Thyroid gland (tissue), 4 donors: Measurements from ENCODE around the gene TPK1. TPM values are rescaled to one million over a fixed set of nuclear protein-coding genes. Genes with fewer than 3 reads are reported as not detected.

ENCODE experiments used
- DNase-seq, 2 donors: peaks; one replicate each; pipeline ENCODE4 v3.0.0-alpha.2; 2019
- H3K27ac ChIP-seq, 3 donors: fragments of 200-600 bp; sonication (generic); 1 replicate in 2 of 3; 2 replicates in 1 of 3; pipeline ENCODE4 v1.5.1; 2016 to 2019; ENCODE audit warnings: mild to moderate bottlenecking in 1 of 3, moderate library complexity in 1 of 3
- H3K27me3 ChIP-seq: fragments of 200-600 bp; sonication (generic); one replicate; pipeline ENCODE4 v1.5.1; 2019
- H3K36me3 ChIP-seq, 2 donors: fragments of 200-600 bp; sonication (generic); one replicate each; pipeline ENCODE4 v1.5.1; 2016 to 2019
- H3K4me1 ChIP-seq, 2 donors: fragments of 200-600 bp; sonication (generic); one replicate each; pipeline ENCODE4 v1.5.1; 2017 to 2019
- H3K4me3 ChIP-seq, 3 donors: fragments of 200-600 bp; sonication (generic); replicated peaks in 1 of 3; 1 replicate in 2 of 3; 2 replicates in 1 of 3; pipeline ENCODE4 v1.5.1; 2016; ENCODE audit warnings: mild to moderate bottlenecking in 1 of 3
- H3K9me3 ChIP-seq: fragments of 200-600 bp; sonication (generic); one replicate; pipeline ENCODE4 v1.5.1; 2017
- POLR2A ChIP-seq, 2 donors: fragments of 450-650 bp; IDR thresholded peaks; one replicate each; pipeline ENCODE4 v1.6.1; 2017; ENCODE audit warnings: antibody characterized with exemption in 2 of 2, mild to moderate bottlenecking in 2 of 2, moderate library complexity in 1 of 2
- WGBS, 2 donors: methylation state at CpG; one replicate each; pipeline ENCODE4 v1.1.5; 2017; 5-methylcytosine and 5-hydroxymethylcytosine counted together
- intact Hi-C: fragments of 100-400 bp; cut with DNase I; formaldehyde crosslinking; loops from one replicate; pipeline ENCODE4 v1.15.1; 2023
- total RNA-seq, 4 donors: library from RNA; depleted of rRNA; stranded (reverse); fragments of >200 nt; gene quantifications; one replicate each; pipeline ENCODE4 v1.2.3, GENCODE V29; 2016
- TF ChIP-seq, protein P1 (sequence below), 6 experiments: fragments of 200-600 bp in 3 of 6; fragments of 450-650 bp in 3 of 6; sonication (generic) in 3 of 6; IDR thresholded peaks; one replicate each; pipeline ENCODE4 v1.5.1; 2016 to 2019; ENCODE audit warnings: antibody characterized with exemption in 6 of 6, mild to moderate bottlenecking in 2 of 6, inconsistent platforms in 1 of 6, moderate library complexity in 1 of 6

TPK1 gene
- total RNA-seq, 4 donors from 2014 or later: 2.6 to 10.4 (median 6.2) TPM

DNA sequence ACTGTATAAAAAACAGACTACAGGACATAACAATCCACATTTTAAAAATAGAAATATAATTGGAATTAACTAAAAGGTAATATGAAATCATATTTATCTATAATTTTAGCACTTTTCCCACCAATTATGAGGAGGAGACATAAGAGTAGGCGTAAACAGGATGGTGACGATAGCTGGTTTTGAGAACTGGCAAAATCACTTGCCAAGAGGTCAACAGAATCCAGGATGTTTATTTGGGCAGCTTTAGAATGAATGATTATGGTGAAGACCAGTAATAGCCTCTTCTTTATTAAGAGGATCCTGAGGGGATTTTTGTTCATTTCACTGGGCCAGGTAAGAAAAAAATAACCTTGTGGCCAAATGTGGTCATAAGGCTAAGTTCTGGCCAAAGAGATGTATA is 67.2 kb downstream of the TPK1 start:
- no peak for DNase-seq
- TF ChIP-seq POLR2A (IDR thresholded peaks at IDR 0.05): no peak
- TF ChIP-seq, protein P1, sequence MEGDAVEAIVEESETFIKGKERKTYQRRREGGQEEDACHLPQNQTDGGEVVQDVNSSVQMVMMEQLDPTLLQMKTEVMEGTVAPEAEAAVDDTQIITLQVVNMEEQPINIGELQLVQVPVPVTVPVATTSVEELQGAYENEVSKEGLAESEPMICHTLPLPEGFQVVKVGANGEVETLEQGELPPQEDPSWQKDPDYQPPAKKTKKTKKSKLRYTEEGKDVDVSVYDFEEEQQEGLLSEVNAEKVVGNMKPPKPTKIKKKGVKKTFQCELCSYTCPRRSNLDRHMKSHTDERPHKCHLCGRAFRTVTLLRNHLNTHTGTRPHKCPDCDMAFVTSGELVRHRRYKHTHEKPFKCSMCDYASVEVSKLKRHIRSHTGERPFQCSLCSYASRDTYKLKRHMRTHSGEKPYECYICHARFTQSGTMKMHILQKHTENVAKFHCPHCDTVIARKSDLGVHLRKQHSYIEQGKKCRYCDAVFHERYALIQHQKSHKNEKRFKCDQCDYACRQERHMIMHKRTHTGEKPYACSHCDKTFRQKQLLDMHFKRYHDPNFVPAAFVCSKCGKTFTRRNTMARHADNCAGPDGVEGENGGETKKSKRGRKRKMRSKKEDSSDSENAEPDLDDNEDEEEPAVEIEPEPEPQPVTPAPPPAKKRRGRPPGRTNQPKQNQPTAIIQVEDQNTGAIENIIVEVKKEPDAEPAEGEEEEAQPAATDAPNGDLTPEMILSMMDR (IDR thresholded peaks at IDR 0.05): no peak
- Histone ChIP-seq H3K4me3 (no peak overlapping the region), H3K27me3 (no peaks in the 10 kb centered on the region), H3K9me3 (no peaks in the 10 kb centered on the region), H3K27ac (no peak overlapping the region), H3K36me3 (no peaks in the 10 kb centered on the region), H3K4me1 (no peaks in the 10 kb centered on the region)
- intact Hi-C loops: no loop called here
- WGBS, 2 donors: 76 to 86% methylated on average over 2 of the region's 2 CpGs

DNA sequence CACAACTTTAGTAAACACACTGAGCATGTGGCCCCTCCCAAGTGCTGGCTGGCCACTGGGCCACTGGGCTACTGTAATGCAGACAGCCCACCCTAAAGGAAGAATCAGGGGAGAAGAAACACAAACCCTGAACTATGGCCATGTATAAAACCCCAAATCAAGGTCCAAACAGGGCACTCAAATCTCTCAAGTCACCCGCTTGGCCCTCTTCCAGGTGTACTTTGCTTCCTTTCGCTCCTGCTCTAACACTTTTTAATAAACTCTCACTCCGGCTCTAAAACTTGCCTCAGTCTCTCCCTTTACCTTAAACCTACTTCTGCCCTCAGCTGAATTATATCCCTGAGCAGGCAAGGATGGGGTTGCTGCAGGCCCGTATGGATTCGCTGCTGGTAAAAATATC is 72.6 kb downstream of the TPK1 start:
- Histone ChIP-seq H3K4me3 (no peak overlapping the region), H3K36me3 (no peaks in the 10 kb centered on the region), H3K27me3 (no peaks in the 10 kb centered on the region), H3K4me1 (no peaks in the 10 kb centered on the region), H3K27ac (no peak overlapping the region), H3K9me3 (no peaks in the 10 kb centered on the region)
- TF ChIP-seq, protein P1 (IDR thresholded peaks at IDR 0.05): no peak
- TF ChIP-seq POLR2A (IDR thresholded peaks at IDR 0.05): no peak
- 80 to 87% methylated on average over 5 of the region's 5 CpGs for WGBS, 2 donors
- DNase-seq: no peak
- intact Hi-C loops: no loop called here

DNA sequence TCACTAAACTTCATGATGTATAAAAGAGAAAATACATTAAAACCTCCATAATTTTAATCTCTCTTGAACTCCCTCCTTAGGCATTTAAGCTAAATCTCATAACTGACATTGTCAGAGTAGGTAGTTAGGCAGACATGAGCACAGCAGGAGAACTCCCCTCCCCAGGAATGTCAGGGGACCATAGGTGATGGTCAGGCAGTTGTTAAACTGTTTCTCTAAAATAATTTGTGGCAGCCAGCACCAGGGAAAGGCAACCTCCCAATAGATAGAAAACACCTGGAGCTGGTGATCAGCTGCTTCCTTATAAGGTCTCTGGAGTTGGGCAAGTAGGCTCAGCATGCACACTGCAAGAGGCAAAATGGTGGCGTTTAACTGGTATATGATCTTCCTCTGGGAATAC is 73.0 kb downstream of the TPK1 start:
- TF ChIP-seq, protein P1 (IDR thresholded peaks at IDR 0.05): no peak
- no peak for TF ChIP-seq POLR2A (IDR thresholded peaks at IDR 0.05)
- Histone ChIP-seq H3K27me3 (no peaks in the 10 kb centered on the region), H3K27ac (no peak overlapping the region), H3K4me1 (no peaks in the 10 kb centered on the region), H3K4me3 (no peak overlapping the region), H3K9me3 (no peaks in the 10 kb centered on the region), H3K36me3 (no peaks in the 10 kb centered on the region)
- DNase-seq: no peak
- 94 to 95% methylated on average over 1 of the region's 1 CpG for WGBS, 2 donors
- intact Hi-C loops: no loop called here

DNA sequence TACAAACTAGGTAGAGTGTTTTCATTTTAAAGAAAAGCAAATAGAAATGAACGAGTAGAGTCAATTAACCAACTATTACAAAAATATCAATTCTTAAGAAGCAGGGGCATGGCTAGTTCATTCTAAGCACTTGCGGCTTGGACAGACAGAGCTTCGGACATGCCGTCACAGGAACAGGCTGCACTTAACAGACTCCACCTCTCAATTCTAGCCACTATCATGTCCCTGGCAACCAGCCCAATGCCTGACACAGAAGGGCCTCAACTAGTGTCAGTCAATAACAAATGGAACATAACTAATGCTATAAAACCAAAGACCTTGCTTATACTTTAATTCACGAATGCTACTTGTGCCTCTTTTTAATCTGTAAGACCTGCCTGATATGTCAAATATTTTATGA is 74.4 kb downstream of the TPK1 start:
- Histone ChIP-seq H3K9me3 (no peaks in the 10 kb centered on the region), H3K4me3 (no peak overlapping the region), H3K27me3 (no peaks in the 10 kb centered on the region), H3K36me3 (no peaks in the 10 kb centered on the region), H3K4me1 (no peaks in the 10 kb centered on the region), H3K27ac (no peak overlapping the region)
- intact Hi-C loops: no loop called here
- no peak for DNase-seq
- WGBS, 2 donors: 89 to 93% methylated on average over 5 of the region's 5 CpGs
- no peak for TF ChIP-seq POLR2A (IDR thresholded peaks at IDR 0.05)
- TF ChIP-seq, protein P1 (IDR thresholded peaks at IDR 0.05): no peak

DNA sequence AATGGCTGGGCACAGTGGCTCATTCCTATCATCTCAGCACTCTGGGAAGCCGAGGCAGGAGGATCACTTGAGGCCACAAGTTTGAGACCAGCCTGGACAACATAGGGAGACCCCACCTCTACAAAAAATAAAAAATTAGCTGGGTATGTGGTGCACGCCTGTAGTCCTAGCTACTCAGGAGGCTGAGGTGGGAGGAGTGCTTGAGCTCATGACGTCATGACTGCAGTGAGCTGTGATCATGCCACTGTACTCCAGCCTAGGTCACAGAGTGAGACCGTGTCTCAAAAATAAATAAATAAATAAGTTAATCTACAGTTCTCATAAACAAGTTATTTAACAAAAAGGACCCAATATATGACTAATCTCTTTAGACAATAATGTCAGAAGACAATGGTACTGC is 76.2 kb downstream of the TPK1 start:
- intact Hi-C loops: no loop called here
- H3K27me3 ChIP-seq: no peaks in the 10 kb centered on the region
- 90 to 97% methylated on average over 4 of the region's 4 CpGs for WGBS, 2 donors

More for the DNA sequence above, 76.2 kb downstream of the TPK1 start:
- Histone ChIP-seq H3K4me3 (no peak overlapping the region), H3K4me1 (no peaks in the 10 kb centered on the region), H3K27ac (no peak overlapping the region), H3K36me3 (no peaks in the 10 kb centered on the region), H3K9me3 (no peaks in the 10 kb centered on the region)
- DNase-seq: no peak
- TF ChIP-seq, protein P1 (IDR thresholded peaks at IDR 0.05): no peak
- TF ChIP-seq POLR2A (IDR thresholded peaks at IDR 0.05): no peak
